IMR-90 (cell line): ENCODE results near the gene GRAMD1B. TPM values are rescaled to one million over a fixed set of nuclear protein-coding genes. Genes with fewer than 3 reads are reported as not detected.

Experiments
- ATAC-seq: fragments of 200-7000 bp; cut with Tn5 transposase; 2 replicates; pipeline ENCODE4 v1.9.1; 2020; ENCODE audit warnings: low read depth, mild to moderate bottlenecking, moderate library complexity
- BruUV-seq: library from RNA; stranded (reverse); fragments of 400-500 nt; replicated peaks from 2 replicates; lab custom pipeline; 2021; lab: Mats Ljungman, UMichigan
- CTCF ChIA-PET: fragments of 300-600 bp; formaldehyde crosslinking; extraction: SDS; loops from one replicate; lab custom pipeline; 2021; ENCODE audit warnings: antibody characterized with exemption; lab: Yijun Ruan, JAX
- POLR2A ChIA-PET: fragments of 300-600 bp; sonication (Branson Sonifier 250); formaldehyde crosslinking; loops from one replicate; lab custom pipeline; 2022; ENCODE audit warnings: antibody characterized with exemption; ENCODE audit not compliant: unreplicated experiment; lab: Charles Lee
- DNase-seq: peaks from one replicate; pipeline ENCODE4 v3.0.0; 2013
- H2AFZ ChIP-seq: replicated peaks from 2 replicates; pipeline ENCODE3; 2013; ENCODE audit warnings: low read length, mild to moderate bottlenecking; ENCODE audit not compliant: poor library complexity
- H2AK5ac ChIP-seq: 2 replicates; pipeline ENCODE4 v1.6.1; 2013; ENCODE audit warnings: low read depth, low read length, inconsistent platforms
- H2AK9ac ChIP-seq: replicated peaks from 2 replicates; pipeline ENCODE3; 2013; ENCODE audit warnings: mild to moderate bottlenecking, low read depth, low read length, moderate library complexity; ENCODE audit not compliant: poor library complexity
- H2BK120ac ChIP-seq: 2 replicates; pipeline ENCODE4 v1.6.1; 2013; ENCODE audit warnings: low read depth, low read length, inconsistent platforms
- H2BK15ac ChIP-seq: 3 replicates; pipeline ENCODE4 v1.6.1; 2013; ENCODE audit warnings: low read depth, low read length, inconsistent platforms
- H2BK20ac ChIP-seq: 2 replicates; pipeline ENCODE4 v1.6.1; 2013; ENCODE audit warnings: low read depth, mild to moderate bottlenecking, inconsistent platforms, low read length, moderate library complexity
- H2BK5ac ChIP-seq: 2 replicates; pipeline ENCODE4 v1.6.1; 2013; ENCODE audit warnings: mild to moderate bottlenecking, low read depth, low read length, inconsistent platforms; ENCODE audit not compliant: poor library complexity, severe bottlenecking
- H3K14ac ChIP-seq: replicated peaks from 2 replicates; pipeline ENCODE4 v1.6.1; 2013; ENCODE audit warnings: low read depth, low read length, inconsistent platforms
- H3K18ac ChIP-seq: 2 replicates; pipeline ENCODE4 v1.6.1; 2013; ENCODE audit warnings: low read depth, low read length, control low read depth
- H3K23ac ChIP-seq: 2 replicates; pipeline ENCODE4 v1.6.1; 2013; ENCODE audit warnings: low read depth, low read length, inconsistent platforms
- H3K27ac ChIP-seq: 2 replicates; pipeline ENCODE4 v1.5.1; 2013; ENCODE audit warnings: mild to moderate bottlenecking, control low read depth, low read length; ENCODE audit not compliant: insufficient read depth
- H3K27me3 ChIP-seq: 2 replicates; pipeline ENCODE4 v1.6.1; 2013; ENCODE audit warnings: low read length; ENCODE audit not compliant: control insufficient read depth, insufficient read depth
- H3K36me3 ChIP-seq: 2 replicates; pipeline ENCODE4 v1.6.1; 2013; ENCODE audit warnings: low read length, mixed read lengths; ENCODE audit not compliant: control insufficient read depth, insufficient read depth
- H3K4ac ChIP-seq: 2 replicates; pipeline ENCODE4 v1.6.1; 2013; ENCODE audit warnings: low read depth, low read length, inconsistent platforms
- H3K4me1 ChIP-seq: 2 replicates; pipeline ENCODE4 v1.6.1; 2013; ENCODE audit warnings: low read length, mixed read lengths; ENCODE audit not compliant: control insufficient read depth, insufficient read depth
- H3K4me2 ChIP-seq: 2 replicates; pipeline ENCODE4 v1.6.1; 2013; ENCODE audit warnings: low read depth, mild to moderate bottlenecking, control low read depth, low read length, moderate library complexity
- H3K4me3 ChIP-seq: 2 replicates; pipeline ENCODE4 v1.5.1; 2013; ENCODE audit warnings: low read depth, mild to moderate bottlenecking, control low read depth, low read length, moderate library complexity; ENCODE audit not compliant: insufficient read depth
- H3K56ac ChIP-seq: 2 replicates; pipeline ENCODE4 v1.6.1; 2013; ENCODE audit warnings: low read length, inconsistent platforms; ENCODE audit not compliant: insufficient read depth; ENCODE audit errors: extremely low read depth
- H3K79me1 ChIP-seq, 2 experiments: 2 replicates each; pipeline ENCODE4 v1.6.1; 2013; ENCODE audit warnings: low read length in 2 of 2, inconsistent platforms in 1 of 2, low read depth in 1 of 2
- H3K9ac ChIP-seq: 2 replicates; pipeline ENCODE4 v1.6.1; 2013; ENCODE audit warnings: low read depth, low read length, control low read depth
- H3K9me1 ChIP-seq: 2 replicates; pipeline ENCODE4 v1.6.1; 2013; ENCODE audit warnings: low read length, inconsistent platforms; ENCODE audit not compliant: insufficient read depth
- H3K9me3 ChIP-seq: 2 replicates; pipeline ENCODE4 v1.6.1; 2013; ENCODE audit warnings: low read length; ENCODE audit not compliant: control insufficient read depth, insufficient read depth
- H4K20me1 ChIP-seq: 2 replicates; pipeline ENCODE4 v1.6.1; 2013; ENCODE audit warnings: low read length, inconsistent platforms; ENCODE audit not compliant: insufficient read depth
- H4K5ac ChIP-seq: 2 replicates; pipeline ENCODE4 v1.6.1; 2013; ENCODE audit warnings: mild to moderate bottlenecking, low read depth, low read length, control low read depth
- H4K8ac ChIP-seq, 2 experiments: 2 replicates each; pipeline ENCODE4 v1.6.1; 2013; ENCODE audit warnings: low read depth in 2 of 2, low read length in 2 of 2, control low read depth in 1 of 2, inconsistent platforms in 1 of 2
- H4K91ac ChIP-seq: 2 replicates; pipeline ENCODE4 v1.6.1; 2013; ENCODE audit warnings: low read depth, low read length, inconsistent platforms; ENCODE audit not compliant: insufficient read depth
- BHLHE40 ChIP-seq: fragments of 150-350 bp; IDR thresholded peaks from 2 replicates; pipeline ENCODE4 v1.6.1; 2016; ENCODE audit warnings: mild to moderate bottlenecking, low read depth, low read length
- CEBPB ChIP-seq: IDR thresholded peaks from 2 replicates; pipeline ENCODE4 v1.6.1; 2012; ENCODE audit warnings: low read depth, low read length, improper control_type of control experiment
- ELK1 ChIP-seq: fragments of 150-350 bp; IDR thresholded peaks from 2 replicates; pipeline ENCODE4 v1.6.1; 2016; ENCODE audit warnings: low read depth, mild to moderate bottlenecking, low read length, moderate library complexity, borderline replicate concordance
- FOS ChIP-seq: fragments of 150-350 bp; IDR thresholded peaks from 2 replicates; pipeline ENCODE4 v1.6.1; 2016; ENCODE audit warnings: low read depth, low read length
- MAZ ChIP-seq: IDR thresholded peaks from 2 replicates; pipeline ENCODE4 v1.6.1; 2012; ENCODE audit warnings: low read depth, mild to moderate bottlenecking, low read length, improper control_type of control experiment, moderate library complexity, borderline replicate concordance
- MXI1 ChIP-seq: IDR thresholded peaks from 2 replicates; pipeline ENCODE4 v1.6.1; 2012; ENCODE audit warnings: low read depth, mild to moderate bottlenecking, low read length, moderate library complexity, borderline replicate concordance
- NFE2L2 ChIP-seq: fragments of 150-350 bp; IDR thresholded peaks from 2 replicates; pipeline ENCODE4 v1.6.1; 2016; ENCODE audit warnings: low read depth, mild to moderate bottlenecking, low read length
- RAD21 ChIP-seq: IDR thresholded peaks from 2 replicates; pipeline ENCODE4 v1.6.1; 2012; ENCODE audit warnings: low read length, improper control_type of control experiment
- RCOR1 ChIP-seq: IDR thresholded peaks from 2 replicates; pipeline ENCODE4 v1.6.1; 2012; ENCODE audit warnings: mild to moderate bottlenecking, low read length, improper control_type of control experiment; ENCODE audit not compliant: insufficient replicate concordance
- RFX5 ChIP-seq: IDR thresholded peaks from 2 replicates; pipeline ENCODE4 v1.8.0; 2012; ENCODE audit warnings: low read depth, mild to moderate bottlenecking, low read length, moderate library complexity
- USF2 ChIP-seq: fragments of 150-350 bp; IDR thresholded peaks from 2 replicates; pipeline ENCODE4 v1.6.1; 2017; ENCODE audit warnings: mild to moderate bottlenecking, antibody characterized with exemption, low read length, low read depth
- WGBS, 2 experiments: methylation state at CpG; one replicate each; pipeline versions ENCODE4 v1.1.5 to v1.1.7; 2013; ENCODE audit warnings: missing lambda C conversion rate in 2 of 2; ENCODE audit not compliant: insufficient read length in 1 of 2; ENCODE audit errors: extremely low coverage in 2 of 2; 5-methylcytosine and 5-hydroxymethylcytosine counted together
- dilution Hi-C: fragments of 300-500 bp; cut with HindIII; formaldehyde crosslinking; loops from one replicate; pipeline ENCODE4 v1.14.3; 2018; ENCODE audit warnings: low sequenced_read_pairs; ENCODE audit not compliant: unreplicated experiment
- in situ Hi-C: fragments of 300-500 bp; cut with MboI; formaldehyde crosslinking; loops from 3 replicates; pipeline ENCODE4 v1.14.3; 2019; ENCODE audit warnings: low sequenced_read_pairs, inconsistent platforms, mixed read lengths
- intact Hi-C: fragments of 100-400 bp; cut with micrococcal nuclease; formaldehyde crosslinking; loops from 2 replicates; pipeline ENCODE4 v1.10.0; 2022
- polyA plus RNA-seq, 3 experiments: library from polyadenylated mRNA; depleted of rRNA; stranded (reverse); fragments of >200 nt; gene quantifications; 2 replicates each; pipeline ENCODE4 v1.2.3, GENCODE V29; 2012; ENCODE audit warnings: low replicate concordance in 1 of 3
- total RNA-seq: library from RNA; depleted of rRNA; stranded (reverse); fragments of >200 nt; gene quantifications from 2 replicates; pipeline ENCODE4 v1.2.3, GENCODE V29; 2012

The GRAMD1B gene
- total and polyA plus RNA-seq, 2 of the 4 experiments (the other 2 are of a cell fraction) = 7.1 to 7.2 TPM

GRCh38 chr11:123588117-123588863 lies 158.2 kb downstream of the GRAMD1B start:
- H4K20me1 ChIP-seq = no peaks in the 10 kb centered on the region
- no peaks in the 10 kb centered on the region for H3K27me3 ChIP-seq
- peaks cover 6% of the 10 kb centered on the region; the same call in 1 of the 2 replicates for H3K9me1 ChIP-seq
- H3K18ac ChIP-seq = no peak overlapping the region
- POLR2A ChIA-PET = no interaction called here
- ATAC-seq (no peak), DNase-seq (no peak)
- in situ Hi-C loops (no loop called here), intact Hi-C loops (no loop called here), dilution Hi-C loops (no loop called here)
- peak overlapping the region; percentile 86 for H2AK9ac ChIP-seq
- H3K9ac ChIP-seq = no peak overlapping the region
- H2BK20ac ChIP-seq = no peak overlapping the region
- no peak overlapping the region; the same call in 1 of the 2 replicates for H3K14ac ChIP-seq
- no peak overlapping the region for H3K4ac ChIP-seq
- TF ChIP-seq CEBPB (no peak), USF2 (no peak), RFX5 (no peak), RAD21 (no peak), ELK1 (no peak), NFE2L2 (no peak), FOS (no peak), MXI1 (no peak), BHLHE40 (no peak), MAZ (no peak), RCOR1 (no peak)
- no peak overlapping the region for H3K27ac ChIP-seq
- H2BK15ac ChIP-seq = no peak overlapping the region
- H4K8ac ChIP-seq = no peak overlapping the region
- no peaks in the 10 kb centered on the region for H3K9me3 ChIP-seq
- H2AK5ac ChIP-seq = no peak overlapping the region; the same call in 1 of the 2 replicates
- H2AFZ ChIP-seq = no peak overlapping the region
- no peak overlapping the region for H3K23ac ChIP-seq
- H4K5ac ChIP-seq = no peak overlapping the region
- H3K36me3 ChIP-seq = no peaks in the 10 kb centered on the region
- peaks cover 7% of the 10 kb centered on the region for H3K4me1 ChIP-seq
- BruUV-seq = no TSS peak
- H2BK120ac ChIP-seq = no peak overlapping the region
- 80% methylated on average over 1 of the region's 14 CpGs; no CpG with 5 or more reads in 1 of the 2 experiments for WGBS, 2 experiments
- H3K56ac ChIP-seq = no peak overlapping the region
- H2BK5ac ChIP-seq = no peak overlapping the region
- H3K79me1 ChIP-seq = no peaks in the 10 kb centered on the region; a peak in 1 of 4 replicates
- no peak overlapping the region for H3K4me2 ChIP-seq
- H3K4me3 ChIP-seq = no peak overlapping the region
- CTCF ChIA-PET = no interaction called here
- no peak overlapping the region for H4K91ac ChIP-seq
